GM23248 (cell line): ENCODE data around the gene ANKRD11. TPM values are rescaled to one million over a fixed set of nuclear protein-coding genes. Genes with fewer than 3 reads are reported as not detected.
"Not testable (repeated sequence)": the region's sequence is repeated elsewhere in the genome, so short reads cannot be mapped to it uniquely, and the experiment has no call there.

Source experiments
- DNase-seq: peaks from one replicate; pipeline ENCODE4 v3.0.0-alpha.2; 2015
- H2AFZ ChIP-seq: fragments of 200-600 bp; sonication (generic); 2 replicates; pipeline ENCODE4 v1.6.1; 2016; ENCODE audit warnings: antibody characterized with exemption
- H3F3A ChIP-seq: fragments of 200-600 bp; sonication (generic); 2 replicates; pipeline ENCODE4 v1.6.1; 2016; ENCODE audit warnings: mild to moderate bottlenecking, antibody characterized with exemption, mixed run types; ENCODE audit not compliant: insufficient read depth
- H3K27ac ChIP-seq: fragments of 200-600 bp; sonication (generic); 2 replicates; pipeline ENCODE4 v1.5.1; 2016; ENCODE audit warnings: mild to moderate bottlenecking
- H3K27me3 ChIP-seq: fragments of 200-600 bp; sonication (generic); replicated peaks from 2 replicates; pipeline ENCODE4 v1.6.1; 2016; ENCODE audit warnings: mild to moderate bottlenecking; ENCODE audit not compliant: insufficient read depth
- H3K36me3 ChIP-seq: fragments of 200-600 bp; sonication (generic); 2 replicates; pipeline ENCODE4 v1.6.1; 2016; ENCODE audit warnings: low read depth, mild to moderate bottlenecking
- H3K4me1 ChIP-seq: fragments of 200-600 bp; sonication (generic); 2 replicates; pipeline ENCODE4 v1.6.1; 2016; ENCODE audit warnings: mild to moderate bottlenecking; ENCODE audit not compliant: insufficient read depth
- H3K4me2 ChIP-seq: fragments of 200-600 bp; sonication (generic); one replicate; pipeline ENCODE4 v1.6.1; 2016; ENCODE audit warnings: mild to moderate bottlenecking; ENCODE audit not compliant: unreplicated experiment
- H3K4me3 ChIP-seq: fragments of 200-600 bp; sonication (generic); 2 replicates; pipeline ENCODE4 v1.5.1; 2016; ENCODE audit warnings: mild to moderate bottlenecking
- H3K79me2 ChIP-seq: fragments of 200-600 bp; sonication (generic); 2 replicates; pipeline ENCODE4 v1.6.1; 2016; ENCODE audit warnings: mild to moderate bottlenecking; ENCODE audit not compliant: insufficient read depth
- H3K9ac ChIP-seq: fragments of 200-600 bp; sonication (generic); 2 replicates; pipeline ENCODE4 v1.6.1; 2016; ENCODE audit warnings: mild to moderate bottlenecking
- H3K9me2 ChIP-seq: fragments of 200-600 bp; sonication (generic); 2 replicates; pipeline ENCODE4 v1.6.1; 2016; ENCODE audit warnings: mixed run types, mild to moderate bottlenecking, moderate library complexity; ENCODE audit not compliant: insufficient read depth
- H3K9me3 ChIP-seq: fragments of 200-600 bp; sonication (generic); one replicate; pipeline ENCODE4 v1.6.1; 2017; ENCODE audit warnings: low read depth
- H4K20me1 ChIP-seq: fragments of 200-600 bp; sonication (generic); 2 replicates; pipeline ENCODE4 v1.6.0; 2016; ENCODE audit not compliant: insufficient read depth
- EZH2 ChIP-seq: fragments of 200-600 bp; sonication (generic); IDR thresholded peaks from 2 replicates; pipeline ENCODE4 v1.6.1; 2018; ENCODE audit warnings: antibody characterized with exemption, mild to moderate bottlenecking; ENCODE audit not compliant: insufficient read depth, poor library complexity, severe bottlenecking
- EZH2phosphoT487 ChIP-seq: fragments of 200-600 bp; sonication (generic); IDR thresholded peaks from 2 replicates; pipeline ENCODE4 v1.6.1; 2018; ENCODE audit warnings: antibody characterized with exemption, moderate library complexity, mild to moderate bottlenecking, low read depth; ENCODE audit not compliant: insufficient read depth
- WGBS, 2 experiments: methylation state at CpG; one replicate each; pipeline ENCODE4 v1.1.6; 2015 to 2017; ENCODE audit warnings: low lambda C conversion rate in 2 of 2, low coverage in 1 of 2; ENCODE audit errors: missing lambda C conversion rate in 2 of 2; 5-methylcytosine and 5-hydroxymethylcytosine counted together
- in situ Hi-C: fragments of 300-500 bp; cut with MboI; formaldehyde crosslinking; loops from 2 replicates; pipeline ENCODE4 v1.15.0; 2020
- polyA plus RNA-seq: library from polyadenylated mRNA; unstranded; fragments of >200 nt; fragmentation: Nextera tagmentation; extraction: Ambion mirVana; gene quantifications from 2 replicates; pipeline ENCODE4 v1.2.1, GENCODE V29; 2016
- total RNA-seq: library from RNA; depleted of rRNA; stranded (reverse); fragments of >200 nt; shearing (Covaris generic); gene quantifications from 2 replicates; pipeline ENCODE4 v1.2.3, GENCODE V29; 2014

Gene ANKRD11
- total and polyA plus RNA-seq, 2 experiments from 2014 or later: 39.3 to 84.7 TPM

DNA sequence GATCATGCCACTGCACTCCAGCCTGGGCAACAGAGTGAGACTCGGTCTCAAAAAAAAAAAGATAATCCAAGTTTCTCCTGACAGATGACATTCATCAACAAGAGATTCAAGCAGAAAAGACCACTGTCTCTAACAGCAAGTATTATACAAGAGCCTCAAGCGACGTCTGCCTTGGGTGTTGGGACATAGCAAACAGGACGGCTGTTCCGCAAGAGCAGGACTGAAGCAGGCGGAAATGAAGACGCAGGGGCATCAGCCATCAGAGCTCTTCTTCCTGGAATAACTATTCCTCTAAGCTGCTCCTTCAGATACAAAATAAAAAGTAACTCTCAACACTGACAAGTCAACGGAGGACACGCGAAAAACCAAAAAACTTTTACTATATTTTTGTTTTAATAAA, 54.0 kb downstream of the ANKRD11 start:
- H3K79me2 ChIP-seq: peaks cover 100% of the 10 kb centered on the region
- no peak overlapping the region for H3K4me3 ChIP-seq
- no peak overlapping the region for H3K9ac ChIP-seq
- no peaks in the 10 kb centered on the region for H3K27me3 ChIP-seq
- in situ Hi-C loops: no loop called here
- H3K4me1 ChIP-seq: peaks cover 4% of the 10 kb centered on the region; the same call in 1 of the 2 replicates
- WGBS, 2 experiments: 89 to 92% methylated on average over 10 of the region's 10 CpGs
- DNase-seq: no peak
- peaks cover 57% of the 10 kb centered on the region for H4K20me1 ChIP-seq
- no peak overlapping the region for H3K4me2 ChIP-seq
- no peaks in the 10 kb centered on the region for H3K9me2 ChIP-seq
- no peak for TF ChIP-seq EZH2
- TF ChIP-seq EZH2phosphoT487: no peak
- no peak overlapping the region for H2AFZ ChIP-seq
- H3K27ac ChIP-seq: no peak overlapping the region
- no peaks in the 10 kb centered on the region for H3K9me3 ChIP-seq
- no peaks in the 10 kb centered on the region for H3K36me3 ChIP-seq
- H3F3A ChIP-seq: peaks cover 44% of the 10 kb centered on the region

GRCh38 chr16:89435059-89435458, 55.3 kb downstream of the ANKRD11 start:
- H2AFZ ChIP-seq, H3K27ac ChIP-seq, DNase-seq, in situ Hi-C loops, H3K9me2 ChIP-seq, H3K27me3 ChIP-seq, H3K9ac ChIP-seq, H3K4me1 ChIP-seq, H3K36me3 ChIP-seq, H3K4me3 ChIP-seq, H3K9me3 ChIP-seq, H3K4me2 ChIP-seq: not testable (repeated sequence)
- Histone ChIP-seq H3K79me2 (peaks cover 100% of the 10 kb centered on the region), H3F3A (peaks cover 40% of the 10 kb centered on the region), H4K20me1 (peaks cover 67% of the 10 kb centered on the region)
- WGBS, 2 experiments: 97 to 98% methylated on average over 5 of the region's 5 CpGs

- H3K9ac ChIP-seq: no peak overlapping the region
- H3K4me3 ChIP-seq: no peak overlapping the region
- H4K20me1 ChIP-seq: peaks cover 67% of the 10 kb centered on the region
- H3K27me3 ChIP-seq: no peaks in the 10 kb centered on the region
- no peaks in the 10 kb centered on the region for H3K36me3 ChIP-seq
- no peak for DNase-seq
- H2AFZ ChIP-seq: no peak overlapping the region
- H3K4me2 ChIP-seq: no peak overlapping the region
- in situ Hi-C loops: no loop called here
- peaks cover 99% of the 10 kb centered on the region for H3K79me2 ChIP-seq
- no peak for TF ChIP-seq EZH2phosphoT487
- TF ChIP-seq EZH2: no peak
- peaks cover 37% of the 10 kb centered on the region for H3F3A ChIP-seq
- H3K9me3 ChIP-seq: no peaks in the 10 kb centered on the region
- no peak overlapping the region for H3K27ac ChIP-seq
- 93 to 97% methylated on average over 8 of the region's 8 CpGs for WGBS, 2 experiments
- peaks cover 9% of the 10 kb centered on the region for H3K4me1 ChIP-seq
- H3K9me2 ChIP-seq: no peaks in the 10 kb centered on the region
Observed at GRCh38 chr16:89434490-89434889, 55.9 kb downstream of the ANKRD11 start.

DNA sequence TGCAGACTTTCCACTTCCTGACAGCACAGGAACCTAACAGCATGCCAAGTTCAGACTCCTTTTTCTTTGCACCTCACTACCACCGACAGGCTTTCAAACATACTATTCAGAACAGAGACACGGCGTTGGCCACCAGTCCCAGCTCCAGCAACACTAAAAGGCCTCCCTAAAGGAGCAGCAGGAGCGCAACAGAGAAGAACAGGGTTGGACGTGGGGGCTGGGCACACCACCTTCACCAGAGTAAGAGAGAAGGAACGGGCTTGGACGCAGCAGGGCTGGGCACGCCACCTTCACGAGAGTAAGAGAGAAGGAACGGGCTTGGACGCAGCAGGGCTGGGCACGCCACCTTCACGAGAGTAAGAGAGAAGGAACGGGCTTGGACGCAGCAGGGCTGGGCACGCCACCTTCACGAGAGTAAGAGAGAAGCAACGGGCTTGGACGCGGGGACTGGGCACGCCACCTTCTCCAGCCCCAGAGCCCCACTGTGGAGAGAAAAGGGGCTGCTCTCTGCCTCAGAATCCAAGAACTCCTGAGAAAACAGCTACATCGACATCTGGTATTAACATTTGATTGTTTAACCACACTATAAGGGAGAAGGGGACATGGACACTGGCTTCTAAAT, 56.9 kb downstream of the ANKRD11 start:
- H3K9ac ChIP-seq, DNase-seq, in situ Hi-C loops, H3K9me3 ChIP-seq, H3K4me2 ChIP-seq, H3K27me3 ChIP-seq, H3K9me2 ChIP-seq, H3K4me1 ChIP-seq, H3K4me3 ChIP-seq, H2AFZ ChIP-seq, H3K36me3 ChIP-seq, H3K27ac ChIP-seq: not testable (repeated sequence)
- 93 to 97% methylated on average over 16 to 22 of the region's 22 CpGs for WGBS, 2 experiments
- Histone ChIP-seq H4K20me1 (peaks cover 59% of the 10 kb centered on the region), H3F3A (peaks cover 27% of the 10 kb centered on the region), H3K79me2 (peaks cover 95% of the 10 kb centered on the region)

GRCh38 chr16:89431630-89432029, 58.7 kb downstream of the ANKRD11 start:
- WGBS, 2 experiments: 72 to 78% methylated on average over 4 of the region's 4 CpGs
- Histone ChIP-seq H3K36me3 (no peaks in the 10 kb centered on the region), H3K27me3 (no peaks in the 10 kb centered on the region), H3K9me3 (no peaks in the 10 kb centered on the region), H4K20me1 (peaks cover 65% of the 10 kb centered on the region), H3K27ac (peak overlapping the region; percentile 85), H3K4me3 (no peak overlapping the region), H3K4me2 (peak overlapping the region; percentile 37), H3K79me2 (peaks cover 95% of the 10 kb centered on the region), H3F3A (peaks cover 19% of the 10 kb centered on the region), H3K9me2 (no peaks in the 10 kb centered on the region), H3K9ac (peak overlapping the region; percentile 66), H3K4me1 (peaks cover 16% of the 10 kb centered on the region), H2AFZ (no peak overlapping the region)
- in situ Hi-C loops: no loop called here
- no peak for TF ChIP-seq EZH2phosphoT487
- no peak for TF ChIP-seq EZH2
- DNase-seq: no peak
